T-helper 2 cell treated with Interferon-gamma antibody and Interleukin-4, amounts not matched to agents 5 μg/mL and 100 μg/mL, for 36 hours (primary cell): Measurements from ENCODE around the gene NDUFS3.

Experiments used
- DNase-seq: peaks from one replicate; pipeline ENCODE4 v3.0.0; 2021; ENCODE audit warnings: low spot score
- H3K27ac Mint-ChIP-seq: one replicate; pipeline ENCODE4 v1.8.0; 2021; ENCODE audit warnings: mild to moderate bottlenecking, mixed read lengths
- H3K27me3 Mint-ChIP-seq: one replicate; pipeline ENCODE4 v1.8.0; 2021; ENCODE audit warnings: low read depth, mixed read lengths
- H3K36me3 Mint-ChIP-seq: one replicate; pipeline ENCODE4 v1.8.0; 2021; ENCODE audit warnings: low read depth, mixed read lengths
- H3K4me1 Mint-ChIP-seq: one replicate; pipeline ENCODE4 v1.8.0; 2021; ENCODE audit warnings: low read depth, mixed read lengths
- H3K4me3 Mint-ChIP-seq: one replicate; pipeline ENCODE4 v1.8.0; 2022; ENCODE audit warnings: mild to moderate bottlenecking, moderate library complexity, mixed read lengths
- H3K9me3 Mint-ChIP-seq: one replicate; pipeline ENCODE4 v1.8.0; 2021; ENCODE audit warnings: mixed read lengths

The NDUFS3 gene

GRCh38 chr11:47569646-47570045 lies 9.2 kb upstream of the NDUFS3 start:
- Mint-ChIP-seq H3K4me1 (peaks cover 9% of the 10 kb centered on the region), H3K4me3 (no peak overlapping the region), H3K36me3 (peaks cover 33% of the 10 kb centered on the region), H3K27me3 (no peaks in the 10 kb centered on the region), H3K27ac (no peak overlapping the region), H3K9me3 (no peaks in the 10 kb centered on the region)
- no peak for DNase-seq

GRCh38 chr11:47570651-47571356 lies 8.1 kb upstream of the NDUFS3 start:
- no peaks in the 10 kb centered on the region for H3K27me3 Mint-ChIP-seq
- no peak overlapping the region for H3K4me3 Mint-ChIP-seq
- H3K9me3 Mint-ChIP-seq: no peaks in the 10 kb centered on the region
- no peak for DNase-seq
- H3K4me1 Mint-ChIP-seq: peaks cover 8% of the 10 kb centered on the region
- peaks cover 38% of the 10 kb centered on the region for H3K36me3 Mint-ChIP-seq
- no peak overlapping the region for H3K27ac Mint-ChIP-seq

GRCh38 chr11:47571357-47571729 lies 7.5 kb upstream of the NDUFS3 start:
- Mint-ChIP-seq H3K27ac (no peak overlapping the region), H3K36me3 (peaks cover 40% of the 10 kb centered on the region), H3K9me3 (no peaks in the 10 kb centered on the region), H3K27me3 (no peaks in the 10 kb centered on the region), H3K4me1 (peaks cover 7% of the 10 kb centered on the region), H3K4me3 (no peak overlapping the region)
- DNase-seq: no peak

GRCh38 chr11:47571895-47572294 lies 7.0 kb upstream of the NDUFS3 start:
- H3K36me3 Mint-ChIP-seq: peaks cover 40% of the 10 kb centered on the region
- no peak overlapping the region for H3K4me3 Mint-ChIP-seq
- no peak for DNase-seq
- no peaks in the 10 kb centered on the region for H3K27me3 Mint-ChIP-seq
- no peaks in the 10 kb centered on the region for H3K9me3 Mint-ChIP-seq
- H3K27ac Mint-ChIP-seq: no peak overlapping the region
- peaks cover 2% of the 10 kb centered on the region for H3K4me1 Mint-ChIP-seq

- H3K4me3 Mint-ChIP-seq: no peak overlapping the region
- DNase-seq: no peak
- no peak overlapping the region for H3K27ac Mint-ChIP-seq
- H3K36me3 Mint-ChIP-seq: peaks cover 44% of the 10 kb centered on the region
- H3K9me3 Mint-ChIP-seq: no peaks in the 10 kb centered on the region
- H3K27me3 Mint-ChIP-seq: no peaks in the 10 kb centered on the region
- H3K4me1 Mint-ChIP-seq: peaks cover 7% of the 10 kb centered on the region
Observed at GRCh38 chr11:47572715-47573255, 6.1 kb upstream of the NDUFS3 start.

GRCh38 chr11:47573321-47573720 lies 5.6 kb upstream of the NDUFS3 start:
- Mint-ChIP-seq H3K4me3 (no peak overlapping the region), H3K9me3 (no peaks in the 10 kb centered on the region), H3K36me3 (peaks cover 44% of the 10 kb centered on the region), H3K4me1 (peaks cover 11% of the 10 kb centered on the region), H3K27me3 (no peaks in the 10 kb centered on the region), H3K27ac (no peak overlapping the region)
- DNase-seq: no peak

GRCh38 chr11:47577460-47578041 lies 1.3 kb upstream of the NDUFS3 start:
- DNase-seq: no peak
- peaks cover 51% of the 10 kb centered on the region for H3K36me3 Mint-ChIP-seq
- H3K4me3 Mint-ChIP-seq: peak overlapping the region; percentile 100
- H3K27me3 Mint-ChIP-seq: no peaks in the 10 kb centered on the region
- H3K4me1 Mint-ChIP-seq: peaks cover 24% of the 10 kb centered on the region
- H3K9me3 Mint-ChIP-seq: no peaks in the 10 kb centered on the region
- H3K27ac Mint-ChIP-seq: no peak overlapping the region

GRCh38 chr11:47583844-47584243 lies 5.0 kb downstream of the NDUFS3 start:
- H3K27ac Mint-ChIP-seq: no peak overlapping the region
- no peaks in the 10 kb centered on the region for H3K9me3 Mint-ChIP-seq
- DNase-seq: no peak
- peaks cover 37% of the 10 kb centered on the region for H3K36me3 Mint-ChIP-seq
- no peaks in the 10 kb centered on the region for H3K27me3 Mint-ChIP-seq
- no peak overlapping the region for H3K4me3 Mint-ChIP-seq
- peaks cover 12% of the 10 kb centered on the region for H3K4me1 Mint-ChIP-seq

- no peaks in the 10 kb centered on the region for H3K9me3 Mint-ChIP-seq
- no peaks in the 10 kb centered on the region for H3K27me3 Mint-ChIP-seq
- H3K4me1 Mint-ChIP-seq: no peaks in the 10 kb centered on the region
- H3K36me3 Mint-ChIP-seq: peaks cover 23% of the 10 kb centered on the region
- no peak within 1 kb of the TSS for H3K4me3 Mint-ChIP-seq
- peak within 1 kb of the TSS; percentile 31 for H3K27ac Mint-ChIP-seq
- DNase-seq: no peak
Observed at GRCh38 chr11:47586098-47586855, 7.4 kb downstream of the NDUFS3 start, which contains the start of gene FAM180B. FAM180B (plus strand) TSS chr11:47586678; CDS start chr11:47586769, 91 bp downstream.

- H3K4me3 Mint-ChIP-seq: no peak overlapping the region
- H3K36me3 Mint-ChIP-seq: peaks cover 17% of the 10 kb centered on the region
- peaks cover 6% of the 10 kb centered on the region for H3K4me1 Mint-ChIP-seq
- H3K27ac Mint-ChIP-seq: peak overlapping the region; percentile 31
- no peaks in the 10 kb centered on the region for H3K9me3 Mint-ChIP-seq
- no peaks in the 10 kb centered on the region for H3K27me3 Mint-ChIP-seq
- no peak for DNase-seq
Observed at GRCh38 chr11:47587039-47587716, 8.3 kb downstream of the NDUFS3 start.

- no peaks in the 10 kb centered on the region for H3K9me3 Mint-ChIP-seq
- H3K4me1 Mint-ChIP-seq: peaks cover 8% of the 10 kb centered on the region
- H3K36me3 Mint-ChIP-seq: peaks cover 12% of the 10 kb centered on the region
- H3K4me3 Mint-ChIP-seq: no peak overlapping the region
- no peak overlapping the region for H3K27ac Mint-ChIP-seq
- DNase-seq: no peak
- H3K27me3 Mint-ChIP-seq: peaks cover 5% of the 10 kb centered on the region
Observed at GRCh38 chr11:47587723-47588326, 9.0 kb downstream of the NDUFS3 start.

- Mint-ChIP-seq H3K9me3 (no peaks in the 10 kb centered on the region), H3K4me3 (no peak overlapping the region), H3K27ac (no peak overlapping the region), H3K4me1 (peaks cover 8% of the 10 kb centered on the region), H3K27me3 (peaks cover 16% of the 10 kb centered on the region), H3K36me3 (peaks cover 6% of the 10 kb centered on the region)
- DNase-seq: no peak
Observed at GRCh38 chr11:47589118-47589517, 10.2 kb downstream of the NDUFS3 start.

- H3K4me3 Mint-ChIP-seq: no peak overlapping the region
Observed at GRCh38 chr11:47589584-47589976, 10.7 kb downstream of the NDUFS3 start.

More at GRCh38 chr11:47589584-47589976, 10.7 kb downstream of the NDUFS3 start:
- Mint-ChIP-seq H3K36me3 (peaks cover 3% of the 10 kb centered on the region), H3K4me1 (peaks cover 8% of the 10 kb centered on the region), H3K27me3 (peaks cover 20% of the 10 kb centered on the region), H3K9me3 (no peaks in the 10 kb centered on the region), H3K27ac (no peak overlapping the region)
- no peak for DNase-seq
